GM19467 (cell line): ENCODE data around the gene DKK2.
"Not testable (repeated sequence)": the region's sequence is repeated elsewhere in the genome, so short reads cannot be mapped to it uniquely, and the experiment has no call there.

Experiments
- ATAC-seq: cut with Tn5 transposase; IDR thresholded peaks from one replicate; pipeline ENCODE4 v1.9.1; 2021; ENCODE audit warnings: mild to moderate bottlenecking, moderate library complexity; ENCODE audit not compliant: unreplicated experiment

The DKK2 gene

DNA sequence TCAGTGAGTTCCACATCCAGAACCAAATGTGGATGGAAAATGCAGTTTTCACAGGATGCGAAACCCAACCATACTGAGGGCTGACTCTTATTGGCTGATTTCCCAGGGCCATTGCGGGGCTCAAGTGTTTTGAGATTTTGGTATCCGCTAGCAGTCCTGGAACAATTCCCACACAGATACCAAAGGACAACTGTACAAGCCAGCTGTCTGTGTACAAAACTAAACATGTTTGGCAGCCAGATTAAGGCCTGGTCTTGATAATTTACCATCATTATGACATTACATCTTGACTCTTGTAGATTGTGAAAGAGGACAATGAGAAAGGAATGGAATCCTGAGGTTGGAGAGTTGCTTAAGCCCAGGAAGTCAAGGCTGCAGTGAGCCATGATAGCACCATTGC, 121.9 kb downstream of the DKK2 start:
- ATAC-seq, result no peak

GRCh38 chr4:106909486-106910188, 126.5 kb downstream of the DKK2 start:
- no peak for ATAC-seq

- not testable (repeated sequence) for ATAC-seq
These were observed 128.1 kb downstream of the DKK2 start for GRCh38 chr4:106908049-106908448.

- ATAC-seq, result no peak
These were observed 128.9 kb downstream of the DKK2 start for GRCh38 chr4:106907216-106907615.

DNA sequence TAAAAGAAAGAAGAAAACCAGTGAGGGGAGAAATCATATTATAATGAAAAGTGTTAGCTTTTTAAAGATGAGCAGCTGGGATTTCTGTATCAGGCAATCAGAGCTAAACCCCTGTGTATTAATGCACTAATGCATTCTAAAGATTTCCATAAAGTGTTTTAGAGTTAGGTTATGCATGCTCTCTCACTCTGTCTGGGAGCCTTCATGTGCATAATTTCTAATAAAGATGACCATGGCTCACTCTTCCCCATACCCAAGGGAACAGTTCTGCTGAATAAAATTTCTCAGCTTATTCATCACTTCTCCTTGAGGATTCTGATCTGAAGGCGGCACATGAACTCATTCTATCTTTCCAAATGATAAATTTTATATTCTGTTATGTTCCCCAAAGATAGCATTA, 129.4 kb downstream of the DKK2 start:
- ATAC-seq, result no peak

GRCh38 chr4:106898621-106899230, 137.4 kb downstream of the DKK2 start:
- no peak for ATAC-seq

DNA sequence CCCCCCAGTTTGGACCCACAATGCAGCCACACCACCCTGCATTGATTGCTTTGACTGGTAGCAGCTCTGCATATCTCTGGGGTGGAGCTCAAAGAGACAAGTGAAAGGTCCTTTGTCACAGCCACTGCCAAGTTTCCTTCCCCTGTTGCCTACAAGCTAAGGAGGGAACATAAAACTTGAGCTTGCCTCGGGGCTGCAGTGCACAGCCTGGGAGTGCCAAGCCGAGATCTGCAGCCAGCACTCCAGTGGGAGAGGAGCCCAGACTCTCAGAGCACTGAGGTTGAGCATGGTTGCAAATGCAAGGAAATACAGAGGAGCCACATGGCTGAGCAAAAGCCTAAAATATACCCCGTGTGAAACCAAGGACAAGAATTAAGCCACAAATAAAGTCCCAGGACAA, 142.2 kb downstream of the DKK2 start:
- ATAC-seq, result no peak

DNA sequence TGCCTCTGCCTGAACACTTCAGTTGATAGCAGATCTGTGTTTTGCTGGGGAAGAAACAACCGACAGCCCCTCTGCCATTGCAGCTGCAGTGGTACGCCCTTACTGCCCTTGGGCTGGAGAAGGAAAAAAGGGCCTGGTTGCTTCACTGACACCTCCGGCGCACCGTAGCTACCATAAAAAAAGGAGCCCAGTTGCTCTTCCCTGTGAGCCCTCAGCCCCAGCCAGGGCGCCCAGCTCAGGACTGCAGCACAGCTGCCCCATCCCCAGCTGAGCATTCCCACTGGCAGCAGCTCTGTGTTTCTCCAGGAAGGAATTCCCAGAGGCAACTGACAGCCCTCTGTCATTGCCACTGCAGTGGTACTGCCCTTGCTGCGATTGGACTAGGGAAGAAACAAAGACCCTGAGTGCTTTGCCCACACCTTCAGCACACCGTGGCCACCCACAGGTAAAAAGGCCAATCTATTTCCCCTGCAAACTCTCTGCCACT, 142.7 kb downstream of the DKK2 start:
- ATAC-seq, result no peak

DNA sequence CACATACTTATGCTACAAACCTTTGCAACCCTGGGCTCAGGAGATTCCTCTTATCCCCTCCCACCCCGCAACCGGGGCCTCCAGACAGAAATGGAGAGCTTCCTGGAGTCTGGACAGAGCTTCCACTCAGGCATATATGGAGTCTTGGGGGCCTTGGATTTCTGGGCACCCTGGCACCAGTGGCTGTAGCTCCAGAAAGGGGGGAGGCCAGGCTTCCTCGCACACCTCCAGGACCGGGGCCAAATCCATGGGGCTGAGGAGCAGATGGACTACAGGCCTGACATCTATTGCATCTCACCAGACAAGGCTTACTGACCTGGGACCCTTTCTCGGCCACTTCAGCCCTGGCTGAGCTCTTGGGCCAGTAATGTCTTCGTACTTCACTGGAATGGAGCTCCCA, 143.3 kb downstream of the DKK2 start:
- no peak for ATAC-seq

GRCh38 chr4:106875340-106875739, 160.8 kb downstream of the DKK2 start:
- ATAC-seq, result no peak
